ENCODE results near the gene PCNT.

PCNT gene

DNA sequence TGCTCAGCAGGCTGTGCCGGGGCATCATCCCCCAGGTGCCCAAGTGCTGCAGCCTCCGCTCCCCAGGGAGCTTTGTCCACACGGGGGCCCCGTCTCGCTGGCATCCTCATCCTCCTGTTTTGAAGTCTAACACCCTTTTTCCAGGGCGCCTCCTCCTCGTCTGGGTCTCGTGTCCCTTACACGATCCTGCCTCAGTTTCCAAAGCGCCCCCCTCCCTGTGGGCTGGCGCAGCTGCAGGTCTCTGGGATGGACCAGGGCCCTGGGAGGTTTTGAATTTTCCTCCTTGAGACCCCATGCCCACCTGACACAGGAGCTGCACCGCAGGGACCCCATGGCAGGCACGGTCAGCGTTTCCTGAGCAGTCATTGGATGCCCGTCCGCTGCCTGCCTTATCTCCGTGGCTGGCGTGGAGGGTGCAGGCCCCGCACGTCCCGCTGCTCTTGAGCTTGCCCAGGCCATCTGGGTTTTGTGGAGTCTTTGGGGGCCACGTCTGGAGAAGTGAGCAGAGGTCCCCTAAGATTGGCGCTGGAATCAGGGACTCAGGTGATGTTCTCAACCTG, 97.3 kb downstream of the PCNT start:
- no peak overlapping the region for H3K4me3 ChIP-seq (ENCODE audit: low read length)
- TF ChIP-seq EZH2phosphoT487 (IDR thresholded peaks at IDR 0.05; ENCODE audit: low read depth), result no peak
- no peak for TF ChIP-seq CTCF (IDR thresholded peaks at IDR 0.05; ENCODE audit: low read depth, low read length)
- no peak overlapping the region for H2AFZ ChIP-seq (ENCODE audit: low read depth, low read length)
- no peaks in the 10 kb centered on the region for H3K9me3 ChIP-seq (ENCODE audit: insufficient read depth, low read length)
- no peaks in the 10 kb centered on the region for H3K79me2 ChIP-seq (ENCODE audit: low read length)
- H4K20me1 ChIP-seq (ENCODE audit: insufficient read depth, low read length), result no peaks in the 10 kb centered on the region
- H3K27me3 ChIP-seq (ENCODE audit: low read depth, low read length), result no peaks in the 10 kb centered on the region
- H3K9ac ChIP-seq (ENCODE audit: low read length), result no peak overlapping the region
- no peak overlapping the region for H3K27ac ChIP-seq (ENCODE audit: low read length)
- H3K4me1 ChIP-seq (ENCODE audit: low read length), result no peaks in the 10 kb centered on the region
- H3K4me2 ChIP-seq (ENCODE audit: low read length), result no peak overlapping the region
- H3K36me3 ChIP-seq (replicated peaks; ENCODE audit: low read depth, low read length), result peaks cover 5% of the 10 kb centered on the region

- H4K20me1 ChIP-seq (ENCODE audit: insufficient read depth, low read length), result no peaks in the 10 kb centered on the region
- H3K4me1 ChIP-seq (ENCODE audit: low read length), result no peaks in the 10 kb centered on the region
- H3K4me2 ChIP-seq (ENCODE audit: low read length), result no peak overlapping the region
- no peak overlapping the region for H3K9ac ChIP-seq (ENCODE audit: low read length)
- no peaks in the 10 kb centered on the region for H3K9me3 ChIP-seq (ENCODE audit: insufficient read depth, low read length)
- no peak overlapping the region for H3K4me3 ChIP-seq (ENCODE audit: low read length)
- H2AFZ ChIP-seq (ENCODE audit: low read depth, low read length), result no peak overlapping the region
- H3K27ac ChIP-seq (ENCODE audit: low read length), result no peak overlapping the region
- no peaks in the 10 kb centered on the region for H3K27me3 ChIP-seq (ENCODE audit: low read depth, low read length)
- peaks cover 5% of the 10 kb centered on the region for H3K36me3 ChIP-seq (replicated peaks; ENCODE audit: low read depth, low read length)
- no peak for TF ChIP-seq CTCF (IDR thresholded peaks at IDR 0.05; ENCODE audit: low read depth, low read length)
- TF ChIP-seq EZH2phosphoT487 (IDR thresholded peaks at IDR 0.05; ENCODE audit: low read depth), result no peak
- H3K79me2 ChIP-seq (ENCODE audit: low read length), result no peaks in the 10 kb centered on the region
Observed at GRCh38 chr21:46421756-46422555, 98.0 kb downstream of the PCNT start.

- H3K4me3 ChIP-seq (ENCODE audit: low read length), result no peak overlapping the region
- H3K36me3 ChIP-seq (replicated peaks; ENCODE audit: low read depth, low read length), result peaks cover 5% of the 10 kb centered on the region
- no peak overlapping the region for H3K27ac ChIP-seq (ENCODE audit: low read length)
- TF ChIP-seq EZH2phosphoT487 (IDR thresholded peaks at IDR 0.05; ENCODE audit: low read depth), result no peak
- TF ChIP-seq CTCF (IDR thresholded peaks at IDR 0.05; ENCODE audit: low read depth, low read length), result no peak
- no peaks in the 10 kb centered on the region for H3K9me3 ChIP-seq (ENCODE audit: insufficient read depth, low read length)
- no peaks in the 10 kb centered on the region for H3K79me2 ChIP-seq (ENCODE audit: low read length)
- no peak overlapping the region for H3K4me2 ChIP-seq (ENCODE audit: low read length)
- H3K9ac ChIP-seq (ENCODE audit: low read length), result no peak overlapping the region
- H4K20me1 ChIP-seq (ENCODE audit: insufficient read depth, low read length), result no peaks in the 10 kb centered on the region
- no peak overlapping the region for H2AFZ ChIP-seq (ENCODE audit: low read depth, low read length)
- H3K4me1 ChIP-seq (ENCODE audit: low read length), result no peaks in the 10 kb centered on the region
- no peaks in the 10 kb centered on the region for H3K27me3 ChIP-seq (ENCODE audit: low read depth, low read length)
Observed at GRCh38 chr21:46422636-46423241, 98.8 kb downstream of the PCNT start.

GRCh38 chr21:46423546-46424038, 99.6 kb downstream of the PCNT start:
- Histone ChIP-seq H3K4me1 (ENCODE audit: low read length) (no peaks in the 10 kb centered on the region), H3K36me3 (replicated peaks; ENCODE audit: low read depth, low read length) (peaks cover 5% of the 10 kb centered on the region), H2AFZ (ENCODE audit: low read depth, low read length) (no peak overlapping the region), H3K27ac (ENCODE audit: low read length) (no peak overlapping the region), H3K9ac (ENCODE audit: low read length) (no peak overlapping the region), H4K20me1 (ENCODE audit: insufficient read depth, low read length) (no peaks in the 10 kb centered on the region), H3K9me3 (ENCODE audit: insufficient read depth, low read length) (no peaks in the 10 kb centered on the region), H3K27me3 (ENCODE audit: low read depth, low read length) (no peaks in the 10 kb centered on the region), H3K4me2 (ENCODE audit: low read length) (no peak overlapping the region), H3K79me2 (ENCODE audit: low read length) (no peaks in the 10 kb centered on the region), H3K4me3 (ENCODE audit: low read length) (no peak overlapping the region)
- TF ChIP-seq CTCF (IDR thresholded peaks at IDR 0.05; ENCODE audit: low read depth, low read length) (no peak), EZH2phosphoT487 (IDR thresholded peaks at IDR 0.05; ENCODE audit: low read depth) (no peak)

Data from OCI-LY3 (cell line).